ENCODE data around the gene VAMP8. TPM values are rescaled to one million over a fixed set of nuclear protein-coding genes. Genes with fewer than 3 reads are reported as not detected.
"Not testable (repeated sequence)": the region's sequence is repeated elsewhere in the genome, so short reads cannot be mapped to it uniquely, and the experiment has no call there.

The VAMP8 gene
- total RNA-seq, 1 donor from 2014 or later = 146 TPM

GRCh38 chr2:85579266-85579935 is 2.0 kb downstream of the VAMP8 start:
- intact Hi-C loops (cut with micrococcal nuclease) = loop anchor here (2.0 kb wide), 1 partner anchor 15 kb away; the partner anchor contains the start of gene RNF181

DNA sequence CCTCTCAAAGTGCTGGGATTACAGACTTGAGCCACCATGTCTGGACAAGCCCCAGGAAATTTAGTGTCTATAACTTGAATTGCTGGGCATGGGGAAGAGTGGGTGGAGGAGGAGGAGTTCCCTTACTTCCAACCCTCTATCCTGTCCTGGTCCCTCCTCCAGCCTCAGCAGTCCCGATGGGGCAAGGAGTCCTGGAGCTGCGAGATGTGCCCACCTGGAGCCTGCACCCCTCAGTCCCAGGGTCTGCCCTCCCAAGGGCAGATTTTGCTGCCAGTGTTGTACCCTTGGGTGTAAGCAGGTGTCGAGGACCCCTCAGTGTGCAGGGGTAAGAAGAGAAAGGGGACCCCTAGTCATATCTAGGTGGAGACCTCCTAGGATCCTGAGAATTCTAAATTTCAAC is 2.8 kb downstream of the VAMP8 start:
- intact Hi-C loops (cut with micrococcal nuclease) = no loop called here

GRCh38 chr2:85582492-85582891 is 5.1 kb downstream of the VAMP8 start:
- intact Hi-C loops (cut with micrococcal nuclease) = no loop called here

- intact Hi-C loops (cut with micrococcal nuclease) = loop anchor here (1.0 to 2.0 kb wide), 3 partner anchors 11 to 33 kb away; partner anchors contain the start of genes GGCX, RNF181 and USP39
Measured at GRCh38 chr2:85583667-85584353, 6.4 kb downstream of the VAMP8 start.

- intact Hi-C loops (cut with micrococcal nuclease) = loop anchor here (1.0 to 2.0 kb wide), 3 partner anchors 11 to 32 kb away; partner anchors contain the start of genes GGCX, RNF181 and USP39
Measured at GRCh38 chr2:85584354-85584856, 7.0 kb downstream of the VAMP8 start, which contains the start of gene VAMP5. VAMP5 (plus strand) TSS chr2:85584431; CDS start chr2:85584491, 60 bp downstream.

- intact Hi-C loops (cut with micrococcal nuclease) = loop anchor here (1.0 to 2.0 kb wide), 3 partner anchors 10 to 32 kb away; partner anchors contain the start of genes GGCX, RNF181 and USP39
Measured at GRCh38 chr2:85584857-85585780, 7.7 kb downstream of the VAMP8 start.

- intact Hi-C loops (cut with micrococcal nuclease) = loop anchor here (2.0 kb wide), 1 partner anchor 31 kb away; the partner anchor contains the start of gene USP39
Measured at GRCh38 chr2:85585781-85586105, 8.4 kb downstream of the VAMP8 start.

GRCh38 chr2:85588236-85588635 is 10.8 kb downstream of the VAMP8 start:
- intact Hi-C loops (cut with micrococcal nuclease) = no loop called here

DNA sequence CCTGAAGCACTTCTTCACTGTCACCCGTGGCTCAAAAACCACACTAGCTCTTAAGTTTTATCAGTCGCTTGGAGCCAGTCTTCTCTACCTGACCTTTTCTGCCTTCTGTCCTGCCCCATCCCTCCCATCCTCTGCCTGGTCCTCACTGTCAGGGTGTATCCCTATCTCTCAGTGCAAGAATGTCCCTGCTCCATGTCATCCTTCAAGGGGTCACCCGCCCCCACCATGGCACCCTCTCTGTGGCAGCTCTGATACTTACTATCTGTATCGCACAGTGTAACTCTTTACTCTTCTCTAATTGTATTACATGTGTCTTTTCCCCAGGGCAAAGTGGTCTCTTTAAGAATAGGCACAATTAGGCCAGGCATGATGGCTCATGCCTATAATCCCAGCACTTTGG is 11.3 kb downstream of the VAMP8 start:
- intact Hi-C loops (cut with micrococcal nuclease) = no loop called here

- intact Hi-C loops (cut with micrococcal nuclease) = no loop called here
Measured at GRCh38 chr2:85589181-85589580, 11.8 kb downstream of the VAMP8 start.

- intact Hi-C loops (cut with micrococcal nuclease) = no loop called here
Measured at GRCh38 chr2:85589982-85590791, 12.8 kb downstream of the VAMP8 start.

- intact Hi-C loops (cut with micrococcal nuclease) = no loop called here
Measured at GRCh38 chr2:85590950-85591349, 13.6 kb downstream of the VAMP8 start.

DNA sequence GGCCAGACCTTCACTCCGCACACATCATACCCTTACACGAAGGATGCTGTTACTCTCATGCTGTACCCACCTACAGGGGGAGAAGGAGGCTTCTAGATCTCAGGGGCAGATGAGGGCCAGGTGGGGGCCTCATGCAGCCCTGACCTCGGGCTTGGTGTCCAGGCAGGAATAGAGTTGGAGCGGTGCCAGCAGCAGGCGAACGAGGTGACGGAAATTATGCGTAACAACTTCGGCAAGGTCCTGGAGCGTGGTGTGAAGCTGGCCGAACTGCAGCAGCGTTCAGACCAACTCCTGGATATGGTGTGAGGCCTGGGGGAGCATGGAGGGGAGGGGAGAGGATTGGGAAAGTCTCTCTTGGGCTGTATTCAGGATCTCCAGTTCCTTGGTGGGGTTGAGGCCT is 14.2 kb downstream of the VAMP8 start:
- intact Hi-C loops (cut with micrococcal nuclease) = no loop called here

GRCh38 chr2:85592299-85592698 is 14.9 kb downstream of the VAMP8 start:
- intact Hi-C loops (cut with micrococcal nuclease) = not testable (repeated sequence)

- intact Hi-C loops (cut with micrococcal nuclease) = no loop called here
Measured at GRCh38 chr2:85593023-85593422, 15.6 kb downstream of the VAMP8 start.

DNA sequence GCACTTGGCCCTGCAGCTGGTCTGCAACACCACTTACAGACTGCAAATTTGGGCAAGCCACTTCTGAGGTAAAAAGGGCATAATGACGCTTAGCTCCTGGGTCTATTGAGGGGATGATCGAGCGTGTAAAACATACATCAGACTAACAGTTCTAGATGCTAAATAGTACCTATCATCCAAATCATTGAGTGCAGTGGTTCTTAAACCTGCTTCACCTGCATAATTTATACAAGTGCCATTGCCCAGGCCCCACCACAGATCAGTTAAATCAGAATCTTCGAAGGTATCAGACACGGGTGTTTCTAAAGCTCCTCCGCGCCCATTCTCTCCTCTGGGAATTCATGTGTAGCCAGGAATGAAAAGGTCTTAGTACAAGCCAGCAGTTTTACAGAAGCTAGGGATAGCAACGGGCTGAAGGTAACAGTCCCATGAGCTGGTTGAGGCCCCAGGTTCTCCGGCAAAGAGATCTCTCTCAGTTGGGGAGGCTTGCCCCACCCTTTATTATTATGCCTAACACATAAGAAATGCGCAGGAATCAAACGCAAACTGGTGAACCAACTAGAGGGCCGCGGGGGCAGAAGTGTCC is 17.4 kb downstream of the VAMP8 start:
- intact Hi-C loops (cut with micrococcal nuclease) = loop anchor here (1.0 to 2.0 kb wide), 5 partner anchors 11 to 34 kb away; partner anchors contain the start of genes C2orf68, GGCX, USP39 and VAMP5

- intact Hi-C loops (cut with micrococcal nuclease) = loop anchor here (1.0 to 2.0 kb wide), 5 partner anchors 11 to 34 kb away; partner anchors contain the start of genes C2orf68, GGCX, USP39 and VAMP5
Measured at GRCh38 chr2:85595301-85596025, 18.1 kb downstream of the VAMP8 start, which contains the start of gene RNF181. RNF181 (plus strand) TSS chr2:85595745; CDS start chr2:85595764, 19 bp downstream.

- intact Hi-C loops (cut with micrococcal nuclease) = no loop called here
Measured at GRCh38 chr2:85596026-85596333, 18.6 kb downstream of the VAMP8 start.

GRCh38 chr2:85596486-85597143 is 19.2 kb downstream of the VAMP8 start:
- intact Hi-C loops (cut with micrococcal nuclease) = no loop called here
